ENCODE measurements around the gene CAMSAP1. TPM values are rescaled to one million over a fixed set of nuclear protein-coding genes. Genes with fewer than 3 reads are reported as not detected.

CAMSAP1 gene
- total RNA-seq, 1 experiment from 2014 or later = 52.7 TPM

- H2BK120ac ChIP-seq (ENCODE audit: low read depth, low read length, poor library complexity, severe bottlenecking) = no peak overlapping the region
- H2AK5ac ChIP-seq (ENCODE audit: insufficient read length, low read length) = no peak overlapping the region
- H3K23ac ChIP-seq (ENCODE audit: insufficient read length, low read depth, low read length) = no peak overlapping the region
- H3K23me2 ChIP-seq (ENCODE audit: insufficient read length, low read depth, low read length, poor library complexity, severe bottlenecking) = no peaks in the 10 kb centered on the region
- WGBS (ENCODE audit: extremely low coverage, insufficient read length, low lambda C conversion rate) = no CpG with 5 or more reads among the region's 21 CpGs
- H3K4ac ChIP-seq (ENCODE audit: low read depth, low read length) = no peak overlapping the region
- TF ChIP-seq CTCF (conservative IDR thresholded peaks at IDR 0.05) = no peak
- Mint-ChIP-seq H3K27ac (peak overlapping the region; percentile 4 to 91 (median 69); a peak in 5 of 7 replicates), H3K4me1 (peaks cover 70 to 72% of the 10 kb centered on the region in 2 experiments), H3K36me3 (ENCODE audit: insufficient read depth in 1 of 3, low read depth in 3 of 3) (peaks cover 0 to 9% (median 6%) of the 10 kb centered on the region in 3 experiments; a peak in 2 of 7 replicates), H3K27me3 (ENCODE audit: low read depth) (no peaks in the 10 kb centered on the region), H3K9me3 (no peaks in the 10 kb centered on the region), H3K4me3 (peak overlapping the region in 1 of 2 experiments; percentile 27; a peak in 2 of 5 replicates)
- H3K4me1 ChIP-seq (ENCODE audit: insufficient read depth, low read length) = peaks cover 9% of the 10 kb centered on the region; the same call in 1 of the 2 replicates
- H2BK12ac ChIP-seq (ENCODE audit: insufficient read length, low read depth, low read length) = no peak overlapping the region
- no peaks in the 10 kb centered on the region for H3K9me3 ChIP-seq (ENCODE audit: control insufficient read depth, low read depth, low read length)
- no peak overlapping the region for H3K27ac ChIP-seq (ENCODE audit: insufficient read length, low read depth, low read length)
- H2AFZ ChIP-seq (ENCODE audit: low read length) = no peak overlapping the region
- H4K91ac ChIP-seq (ENCODE audit: insufficient read length, low read depth, low read length) = no peak overlapping the region
- H3K4me2 ChIP-seq (ENCODE audit: insufficient read depth, insufficient read length, low read length) = no peak overlapping the region
- H3T11ph ChIP-seq (ENCODE audit: low read length) = no peak overlapping the region
- H2BK15ac ChIP-seq (ENCODE audit: low read depth, low read length) = no peak overlapping the region
- no peak overlapping the region for H3K56ac ChIP-seq (ENCODE audit: insufficient read length, low read depth, low read length)
- no peak overlapping the region for H2BK20ac ChIP-seq (ENCODE audit: low read depth, low read length, poor library complexity, severe bottlenecking)
- H3K9ac ChIP-seq (ENCODE audit: extremely low read depth, insufficient read length, low read length) = no peak overlapping the region
- peaks cover 15% of the 10 kb centered on the region for H3K79me1 ChIP-seq (ENCODE audit: insufficient read depth, low read depth, low read length, poor library complexity, severe bottlenecking)
- no peak overlapping the region for H4K5ac ChIP-seq (ENCODE audit: insufficient read length, low read depth, low read length)
- H3K79me2 ChIP-seq (ENCODE audit: insufficient read depth, low read length) = peaks cover 87% of the 10 kb centered on the region
- no peak overlapping the region for H4K8ac ChIP-seq (replicated peaks; ENCODE audit: insufficient read length, low read depth, low read length)
- no peak for DNase-seq
- H3K18ac ChIP-seq (ENCODE audit: insufficient read length, low read depth, low read length) = no peak overlapping the region
- H3K14ac ChIP-seq (ENCODE audit: insufficient read depth, low read length) = no peak overlapping the region; the same call in 1 of the 2 replicates
- H4K20me1 ChIP-seq (ENCODE audit: control insufficient read depth, insufficient read depth, insufficient read length) = peaks cover 4% of the 10 kb centered on the region
- H3K27me3 ChIP-seq (ENCODE audit: insufficient read depth, low read length) = no peaks in the 10 kb centered on the region
- H2BK5ac ChIP-seq (ENCODE audit: insufficient read length, low read length) = no peak overlapping the region
Measured at GRCh38 chr9:135886147-135886981, 21.0 kb downstream of the CAMSAP1 start.

Data from H9 (cell line).